Right kidney (tissue), 1 donor: ENCODE results near the gene PLEKHA7.
A peak's percentile ranks its signal among the peaks of the same experiment; 100 is the strongest.
"Not testable (repeated sequence)": the region's sequence is repeated elsewhere in the genome, so short reads cannot be mapped to it uniquely, and the experiment has no call there.

Experiments
- DNase-seq: peaks from one replicate; pipeline ENCODE4 v3.0.0-alpha.2; 2016

PLEKHA7 gene

DNA sequence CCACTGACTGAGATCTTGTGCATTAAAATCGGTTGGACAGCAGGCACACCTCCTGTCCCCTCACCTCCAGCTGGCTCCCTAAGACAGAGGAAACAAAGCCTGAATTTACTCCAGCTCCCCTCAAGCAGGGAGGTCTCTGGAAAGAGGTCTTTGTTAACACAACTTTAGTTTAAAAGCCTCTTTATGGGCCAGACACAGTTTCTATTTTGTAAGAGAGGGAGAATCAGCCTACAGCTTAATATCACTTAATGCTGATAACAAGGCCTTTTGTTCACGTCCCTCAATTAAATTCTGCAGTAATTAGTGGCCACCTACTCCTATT is 36.3 kb downstream of the PLEKHA7 start:
- DNase-seq = no peak

DNA sequence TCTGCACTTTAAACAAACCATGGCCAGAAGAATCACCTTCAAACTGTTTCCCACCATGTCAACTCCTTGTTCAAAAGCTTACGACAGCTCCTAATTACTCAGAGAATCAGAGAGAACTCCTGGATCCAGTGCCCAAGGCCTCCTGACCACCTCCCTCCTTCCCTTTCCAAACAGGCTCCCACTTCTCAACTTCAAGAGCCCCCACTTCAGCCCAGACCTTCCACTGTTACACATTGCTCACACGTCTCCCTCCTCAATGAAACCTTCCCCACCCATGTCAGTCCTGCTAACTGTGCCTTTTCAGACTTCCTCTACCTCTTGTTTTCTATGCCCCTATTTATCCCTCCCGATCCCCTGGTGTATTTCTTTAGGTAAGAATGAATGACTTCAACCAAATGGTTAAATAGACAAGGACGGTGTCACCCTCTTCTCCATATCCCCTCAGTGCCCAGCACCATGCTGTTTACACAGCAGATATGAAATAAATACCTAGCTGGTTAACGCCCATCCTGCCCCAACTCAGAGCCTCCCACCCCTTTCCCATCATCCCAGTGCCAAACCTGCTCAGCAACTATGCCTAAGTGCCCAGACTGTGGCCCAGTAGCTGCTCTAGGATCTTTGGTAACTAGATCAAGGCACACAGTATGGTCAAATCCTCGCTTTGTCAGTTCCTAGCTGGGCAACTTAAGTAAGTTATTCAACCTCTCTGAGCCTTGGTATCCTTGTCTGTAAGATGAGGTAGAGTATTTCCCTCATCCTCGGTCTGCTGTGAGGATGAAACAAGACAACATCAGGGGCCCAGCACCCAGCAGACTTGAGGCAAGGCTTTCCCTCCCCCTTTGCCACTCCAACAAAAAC is 36.8 kb downstream of the PLEKHA7 start:
- no peak for DNase-seq

DNA sequence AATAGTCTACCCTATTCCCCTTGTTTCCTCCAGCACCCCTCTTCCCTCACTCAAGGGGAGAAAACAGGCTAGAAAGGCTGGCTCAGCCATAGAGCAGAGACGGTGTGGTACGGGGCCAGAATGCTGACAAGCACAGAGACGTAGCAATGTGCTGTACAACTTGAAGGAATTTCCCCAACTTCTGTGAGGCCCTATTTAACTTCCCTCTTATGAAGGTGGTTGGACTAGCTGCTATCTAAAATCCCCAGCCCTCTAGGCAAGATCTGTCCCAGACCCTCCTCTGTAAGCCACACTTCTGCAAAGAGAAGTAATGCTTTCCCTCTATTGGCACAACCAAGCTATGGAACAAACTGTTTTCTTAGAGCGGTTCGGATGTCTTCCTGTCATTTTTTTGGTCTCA is 37.8 kb downstream of the PLEKHA7 start:
- DNase-seq = no peak

DNA sequence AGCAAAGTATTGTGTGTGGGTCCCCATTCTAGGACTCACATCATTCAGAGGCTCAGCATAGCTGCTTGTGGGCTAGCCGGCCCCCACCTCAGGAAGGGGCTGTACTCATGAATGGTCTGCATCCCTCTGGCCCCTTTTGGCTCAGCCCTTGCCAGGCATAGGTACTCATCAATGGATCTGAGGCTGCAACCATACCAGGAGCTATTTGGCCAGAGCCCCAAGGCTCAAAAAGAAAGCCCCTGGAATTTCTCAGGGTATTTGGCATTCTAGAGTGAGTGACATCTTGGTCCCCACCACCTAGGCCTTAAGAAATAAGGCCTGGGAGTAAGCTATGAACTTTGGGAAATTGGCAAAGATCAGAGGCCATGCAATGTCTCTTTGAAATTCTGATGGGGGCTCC is 38.3 kb downstream of the PLEKHA7 start:
- no peak for DNase-seq

DNA sequence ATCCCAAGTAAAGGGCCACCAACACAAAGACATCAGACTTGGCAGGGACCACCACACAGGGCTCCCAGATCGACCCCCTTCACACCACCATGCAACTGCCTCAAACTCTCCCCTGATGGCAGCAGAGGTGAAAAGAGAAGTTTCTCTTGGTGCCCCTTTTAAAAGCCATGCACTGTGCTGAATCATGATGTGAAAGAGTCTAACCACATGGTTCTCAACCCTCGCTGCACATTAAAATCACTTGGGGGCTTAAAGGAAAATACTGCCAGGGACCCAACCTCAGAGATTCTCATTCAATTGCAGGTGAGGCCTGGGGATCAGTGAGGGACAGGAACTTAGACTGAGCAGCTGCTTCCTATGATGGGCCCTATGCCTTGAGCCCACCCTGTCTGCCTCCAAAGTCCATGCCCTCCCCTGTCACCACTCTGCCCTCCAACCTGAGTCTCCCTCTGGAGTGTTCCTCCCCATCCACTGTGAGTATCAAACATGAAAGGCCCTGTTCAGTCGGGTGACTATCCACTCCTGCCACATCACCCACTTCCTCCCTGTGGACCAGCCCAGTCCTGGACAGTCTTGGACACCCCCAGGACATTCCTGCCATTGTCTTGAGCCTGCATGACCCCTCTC is 40.8 kb downstream of the PLEKHA7 start:
- DNase-seq = no peak

DNA sequence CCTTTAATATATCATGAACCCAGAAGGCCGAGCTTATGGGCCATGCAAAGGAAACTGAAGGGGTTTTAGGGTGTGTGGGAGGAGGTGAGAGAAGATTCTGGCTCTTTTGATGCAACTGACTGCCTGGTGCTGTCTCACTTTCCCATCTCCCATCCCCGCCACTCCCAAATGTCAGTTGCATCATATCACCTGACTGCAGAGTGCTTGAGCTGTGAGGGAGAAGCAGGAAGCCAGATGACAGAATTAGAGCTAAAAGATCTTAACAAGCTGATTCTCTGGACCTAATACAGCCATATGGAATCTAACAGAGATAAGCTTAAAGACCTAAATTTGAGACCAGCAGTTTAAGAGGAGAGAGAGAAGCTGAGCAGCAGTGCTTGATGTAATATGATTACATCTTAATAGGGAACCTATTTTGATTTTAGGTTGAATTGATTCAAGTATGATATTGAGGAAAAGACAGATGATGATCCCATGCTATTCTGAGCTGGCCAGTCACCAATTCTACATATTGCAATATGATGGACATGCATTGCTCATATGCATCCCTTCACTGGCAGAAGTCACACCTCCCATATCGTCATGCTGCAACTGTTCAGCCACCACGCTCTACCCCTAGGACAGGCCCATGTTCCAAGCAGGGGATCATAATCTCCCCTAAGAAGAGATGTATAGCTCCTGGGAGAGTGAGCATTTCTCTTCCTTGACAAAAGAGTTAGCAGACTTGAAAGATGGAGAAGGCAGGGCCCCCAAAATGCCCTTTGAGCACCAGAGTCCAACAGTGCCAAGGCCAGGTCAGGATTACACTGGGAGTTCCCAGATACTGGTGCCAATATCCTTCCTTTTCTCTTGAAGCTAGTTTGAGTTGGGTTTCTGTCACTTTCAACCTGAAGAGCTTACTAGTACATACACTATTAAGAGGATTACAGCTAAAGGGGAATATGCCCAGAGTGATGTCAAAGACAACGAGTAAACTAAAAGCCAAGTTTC is 44.9 kb downstream of the PLEKHA7 start:
- no peak for DNase-seq

DNA sequence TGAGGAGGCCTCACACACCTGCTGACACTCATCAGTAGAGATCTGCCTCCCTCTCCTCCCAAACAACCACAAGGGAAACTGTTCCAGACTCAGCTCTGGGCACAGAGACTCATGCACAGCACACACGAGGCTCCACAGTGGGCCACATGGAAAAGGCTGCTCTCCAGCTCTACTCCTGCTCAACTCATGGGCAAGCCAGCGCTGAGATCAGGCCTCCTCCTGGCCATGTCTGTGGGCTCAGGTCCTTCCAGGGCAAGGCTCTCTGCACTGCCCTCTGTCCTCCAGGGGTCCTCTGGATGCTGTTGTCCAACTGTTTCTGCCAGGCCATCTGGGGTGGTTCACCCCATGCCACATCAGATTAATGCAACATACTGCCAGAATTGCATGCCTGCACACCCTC is 46.0 kb downstream of the PLEKHA7 start:
- no peak for DNase-seq

DNA sequence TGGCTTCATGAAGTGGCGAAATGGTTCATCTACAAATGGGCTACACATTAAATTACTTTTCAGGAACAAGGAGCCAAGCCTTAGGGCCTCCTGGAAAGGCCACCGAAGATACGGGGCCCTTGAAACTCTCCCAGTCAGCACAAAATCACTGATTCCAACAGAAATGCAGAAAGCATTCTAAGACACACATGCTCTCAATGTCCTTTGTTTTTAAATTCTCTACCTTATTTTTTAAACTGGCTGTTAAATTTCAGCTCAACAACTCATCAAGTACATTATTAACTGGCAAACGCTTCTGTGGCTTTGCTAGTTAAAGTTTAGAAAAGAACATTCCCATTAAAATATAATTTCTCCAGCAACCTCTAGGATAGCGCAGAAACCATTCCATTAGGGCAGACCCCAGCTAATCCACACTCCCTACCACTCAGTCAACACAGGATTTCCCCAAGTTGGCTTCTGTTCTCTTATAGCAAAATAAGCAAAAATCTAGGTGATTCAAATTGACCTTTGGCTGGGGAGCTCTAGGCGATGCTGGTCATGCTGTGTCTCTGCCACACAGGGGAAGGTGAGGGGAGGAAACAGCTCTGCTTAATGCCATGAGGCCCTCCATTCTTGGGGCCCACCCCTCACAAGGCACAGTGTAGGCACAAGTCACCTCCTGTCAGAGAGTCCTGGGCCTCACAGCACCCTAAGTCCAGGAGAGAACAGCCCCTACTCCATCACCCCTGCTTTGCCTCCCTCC is 47.1 kb downstream of the PLEKHA7 start:
- DNase-seq = no peak

DNA sequence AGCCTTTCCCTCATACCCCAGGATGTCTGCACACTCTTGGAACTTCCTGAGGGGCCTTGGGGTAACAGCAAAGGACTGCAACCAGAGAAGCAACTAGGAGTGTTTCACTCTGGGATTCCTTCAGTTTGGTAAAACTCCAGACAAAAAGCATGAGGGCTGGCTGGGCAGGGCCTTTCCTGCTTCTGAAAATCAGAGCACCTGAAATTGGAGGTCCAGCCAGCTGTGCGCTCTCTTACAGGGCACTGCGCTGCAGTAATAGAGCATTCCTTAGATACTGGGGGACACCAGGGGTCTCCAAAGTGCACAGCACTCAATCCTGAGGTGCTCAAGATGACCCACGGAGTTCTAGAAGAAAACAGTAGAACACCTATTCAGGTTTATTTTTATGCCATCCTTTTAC is 49.7 kb downstream of the PLEKHA7 start:
- no peak for DNase-seq

DNA sequence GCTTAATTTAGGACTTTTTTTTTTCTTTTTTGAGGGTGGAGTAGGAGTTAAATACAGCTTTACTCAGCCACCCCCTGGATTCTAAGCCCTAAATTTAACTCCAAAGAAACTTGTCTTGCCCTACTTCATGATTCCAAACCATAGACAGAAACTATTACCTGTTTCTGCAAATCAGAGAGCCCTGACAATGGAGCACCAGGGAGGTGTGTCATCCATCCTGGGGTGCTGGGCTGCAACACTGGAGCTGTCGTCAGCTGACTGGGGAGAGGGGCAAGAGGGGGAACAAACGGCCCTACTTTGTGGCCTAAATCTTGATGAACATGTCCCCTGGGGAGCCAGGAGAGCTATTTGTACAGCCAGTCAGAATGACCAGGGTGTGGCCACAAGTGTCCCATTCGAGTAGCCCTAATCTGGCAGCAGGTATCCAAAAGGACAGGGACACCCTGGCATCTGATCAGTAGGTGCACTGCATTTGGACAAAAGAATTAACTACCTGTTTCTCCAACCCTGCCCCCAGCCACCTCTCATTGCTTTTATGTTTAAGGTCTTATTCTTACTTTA is 50.8 kb downstream of the PLEKHA7 start:
- DNase-seq = no peak

DNA sequence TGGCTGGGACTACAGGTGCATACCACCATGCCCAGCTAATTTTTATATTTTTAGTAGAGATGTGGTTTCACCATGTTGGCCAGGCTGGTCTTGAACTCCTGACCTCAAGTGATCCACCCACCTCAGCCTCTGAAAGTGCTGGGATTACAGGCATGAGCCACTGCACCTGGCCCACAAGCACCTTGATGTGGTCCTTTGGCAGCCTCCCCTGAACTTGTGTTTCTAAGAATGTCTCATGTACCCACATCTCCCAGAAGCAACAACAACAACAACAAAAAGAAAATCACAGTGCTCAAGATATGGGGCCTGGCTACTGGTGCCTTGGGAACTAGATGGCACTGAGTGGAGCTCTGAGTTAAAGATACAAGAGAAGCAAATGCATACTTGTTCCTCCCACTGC is 51.6 kb downstream of the PLEKHA7 start:
- DNase-seq = not testable (repeated sequence)

DNA sequence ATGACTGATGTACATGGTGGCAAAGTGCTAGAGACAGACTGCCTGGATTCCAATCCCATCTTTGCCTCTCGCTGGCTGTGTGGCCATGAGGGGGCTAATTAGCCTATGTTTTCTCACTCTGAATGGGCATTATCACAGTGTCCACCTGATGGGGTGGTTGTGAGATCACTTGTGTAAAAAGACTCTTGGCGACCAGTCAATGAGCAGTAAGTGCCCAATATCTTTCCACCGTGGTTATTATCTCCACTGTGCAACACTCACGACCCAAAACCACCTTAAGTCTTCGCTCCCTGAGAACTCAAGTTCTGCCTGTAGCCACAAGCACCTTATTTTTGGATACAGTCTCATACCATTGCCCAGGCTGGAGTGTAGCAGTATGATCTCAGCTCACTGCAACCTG is 52.1 kb downstream of the PLEKHA7 start:
- no peak for DNase-seq

DNA sequence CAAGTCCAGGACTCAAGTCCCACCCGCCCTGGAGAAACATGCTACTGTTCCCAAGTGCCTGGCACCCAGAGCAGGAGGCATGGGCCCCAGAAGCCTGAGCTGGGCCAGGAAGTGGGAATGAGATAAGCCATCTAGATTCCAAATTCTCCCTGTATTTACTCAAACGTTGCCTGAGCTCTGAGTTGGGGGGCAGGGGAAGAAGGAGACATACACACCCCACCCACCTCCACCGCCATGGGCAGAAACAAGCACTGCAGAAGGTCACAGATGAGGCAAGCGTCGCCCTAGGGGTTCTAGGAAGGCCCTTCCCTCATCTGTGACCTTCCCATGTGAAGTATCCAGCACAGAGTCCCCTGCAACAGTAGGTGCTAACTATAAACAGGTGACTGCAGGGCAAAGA is 54.0 kb downstream of the PLEKHA7 start:
- no peak for DNase-seq

DNA sequence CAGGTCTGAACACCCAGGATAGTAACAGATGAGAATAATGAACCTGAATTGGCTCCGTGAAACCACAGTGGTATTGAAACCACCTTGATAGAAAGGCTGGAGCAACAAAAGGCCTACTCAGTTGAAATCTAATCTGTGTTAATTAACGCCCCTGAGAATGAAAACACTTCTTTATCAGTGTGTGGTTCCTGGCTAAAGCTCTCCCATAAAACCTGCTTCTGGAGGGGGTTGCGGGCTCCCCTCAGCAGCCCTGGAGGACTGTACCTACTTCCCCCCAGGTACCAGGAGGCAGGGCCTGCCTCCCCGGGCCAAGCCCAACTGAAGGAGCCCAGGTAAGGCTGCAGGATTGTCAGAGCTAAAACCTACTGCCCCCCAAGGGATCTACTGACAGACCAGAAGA is 54.6 kb downstream of the PLEKHA7 start:
- no peak for DNase-seq

DNA sequence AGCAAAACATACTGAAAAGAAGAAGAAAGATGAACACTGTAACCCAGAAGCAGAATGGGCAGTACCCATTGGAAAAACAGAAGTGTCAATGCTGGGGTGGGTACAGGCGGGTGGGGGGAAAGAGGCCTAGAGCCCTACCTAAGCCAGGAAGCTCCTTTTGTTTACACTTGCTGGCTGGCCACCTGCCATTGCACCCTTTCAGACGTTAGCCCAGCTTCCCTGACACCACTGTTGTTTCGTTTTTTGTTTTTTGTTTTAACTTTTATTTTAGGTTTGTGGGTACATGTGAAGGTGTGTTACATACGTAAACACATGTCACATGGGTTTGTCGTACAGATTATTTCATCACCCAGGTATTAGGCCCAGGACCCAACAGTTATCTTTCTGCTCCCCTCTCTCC is 55.4 kb downstream of the PLEKHA7 start:
- no peak for DNase-seq

DNA sequence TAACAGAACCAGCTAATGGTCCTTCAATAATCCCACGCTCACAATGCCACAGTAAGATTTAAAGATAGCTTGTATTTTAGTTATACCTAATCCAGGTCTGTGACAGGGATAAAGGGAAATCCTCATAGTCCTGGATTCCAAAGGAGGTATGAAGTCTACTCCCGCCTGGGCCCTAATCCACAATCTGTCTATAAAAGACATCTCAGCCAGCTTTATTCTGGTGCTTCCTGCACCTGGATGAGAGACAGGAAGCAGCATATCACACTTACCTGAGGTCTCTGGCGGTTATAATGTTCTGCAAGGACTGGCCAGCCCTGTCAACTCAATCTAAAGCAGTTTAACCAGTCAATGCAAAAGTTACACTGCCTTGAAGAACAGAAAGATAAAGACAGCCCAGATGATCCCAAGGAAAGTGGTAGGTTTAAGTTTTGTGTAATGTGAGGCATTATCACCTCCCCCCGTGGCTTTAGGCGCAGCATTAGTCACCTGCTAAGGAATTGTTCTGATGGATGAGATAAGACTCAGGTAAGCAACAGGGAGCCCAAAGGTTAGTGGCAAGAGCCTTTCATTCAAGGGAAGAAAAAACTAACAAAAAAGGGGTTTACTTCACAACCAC is 57.6 kb downstream of the PLEKHA7 start:
- no peak for DNase-seq

DNA sequence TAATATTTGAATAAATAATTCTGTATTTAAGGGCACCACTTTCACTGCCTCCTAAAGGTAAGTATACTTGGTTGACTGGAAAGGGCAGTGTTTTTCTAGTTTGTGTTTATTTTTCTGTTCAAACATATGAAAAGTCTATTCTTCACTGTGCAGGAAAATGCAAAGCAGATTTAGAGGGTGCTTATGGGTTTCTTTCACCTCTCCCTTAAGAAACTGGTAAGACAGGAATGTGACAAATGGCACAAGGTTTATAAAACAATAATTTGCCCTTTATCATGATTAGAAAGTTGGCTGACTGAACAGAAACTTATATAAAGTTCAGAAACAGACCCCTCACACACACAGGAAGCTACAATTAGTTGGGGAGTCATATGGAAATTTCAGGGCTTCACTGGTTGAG is 60.6 kb downstream of the PLEKHA7 start:
- no peak for DNase-seq

DNA sequence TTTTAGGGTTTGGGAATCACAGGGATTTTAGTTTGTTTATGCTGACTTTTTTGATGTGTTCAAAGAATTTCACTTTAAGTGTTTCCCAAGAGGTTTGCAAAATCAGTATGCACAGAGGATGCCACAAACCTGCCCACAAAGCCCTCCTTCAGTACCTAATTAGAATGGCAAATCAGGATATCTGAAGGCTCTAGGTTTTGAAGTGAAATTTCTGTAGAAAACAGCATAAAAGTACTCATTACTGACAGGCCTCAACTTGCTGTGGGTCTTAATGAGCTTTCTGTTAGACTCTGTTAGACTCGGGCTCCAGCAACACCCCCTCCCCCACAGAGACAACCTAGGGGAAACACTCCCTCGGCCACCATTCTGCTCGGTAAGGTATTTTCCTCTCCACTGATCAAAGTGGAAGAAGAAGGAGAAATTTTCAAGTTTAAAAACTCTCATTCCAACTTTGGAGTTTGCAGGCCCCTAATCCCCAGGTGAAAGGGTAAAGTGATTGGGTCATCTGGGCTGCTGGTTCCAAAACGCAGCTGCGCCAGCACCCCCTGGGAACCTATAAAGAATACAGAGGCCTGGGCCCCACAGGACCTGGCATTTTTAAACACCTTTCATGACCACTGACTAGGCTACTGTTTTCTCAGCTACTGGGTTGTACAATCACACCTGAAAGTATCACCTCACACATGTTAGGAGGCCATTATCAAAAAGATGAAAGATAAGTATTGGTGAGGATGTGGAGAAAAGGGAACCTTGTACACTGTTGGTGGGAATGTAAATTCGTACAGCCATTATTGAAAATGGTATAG is 67.5 kb downstream of the PLEKHA7 start:
- DNase-seq = peak; percentile 58

DNA sequence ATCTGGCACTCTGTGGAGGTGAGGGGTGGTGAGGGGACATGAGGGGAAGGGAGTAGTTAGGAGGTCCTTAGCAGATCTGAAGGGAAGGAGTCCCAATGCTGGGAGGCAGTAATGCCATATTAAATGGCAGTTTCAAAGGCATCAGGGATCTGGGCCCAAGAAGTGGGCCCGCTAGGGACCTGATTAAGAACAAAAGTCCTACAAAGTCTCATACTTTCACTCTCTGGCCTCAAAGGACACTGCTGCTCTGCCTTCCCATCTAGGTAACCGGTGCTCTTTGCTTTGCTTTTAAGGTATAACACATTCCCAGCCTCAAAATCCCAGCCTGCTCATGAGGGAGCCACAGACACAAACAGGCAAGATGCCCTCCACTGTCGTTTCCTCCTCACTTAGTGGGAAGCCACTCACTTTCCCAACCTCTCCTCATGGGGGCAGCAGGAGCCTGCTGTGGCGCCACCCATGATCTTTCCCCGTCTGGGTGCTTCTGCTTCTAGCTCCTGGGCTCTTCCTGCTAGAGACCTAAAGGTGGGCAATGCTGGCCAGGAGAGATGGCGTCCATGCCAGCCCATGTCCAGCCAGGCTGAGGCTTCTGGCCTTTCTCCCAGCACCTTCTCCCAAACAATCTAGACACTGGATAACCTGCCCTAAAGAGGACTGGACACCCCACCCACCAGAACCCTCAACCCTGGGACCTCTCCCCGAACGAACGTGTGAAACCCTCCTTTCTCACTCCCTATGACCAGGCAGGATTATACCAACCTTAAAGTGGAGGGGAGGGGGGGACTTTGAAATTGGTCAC is 68.3 kb downstream of the PLEKHA7 start:
- peak; percentile 58 for DNase-seq

DNA sequence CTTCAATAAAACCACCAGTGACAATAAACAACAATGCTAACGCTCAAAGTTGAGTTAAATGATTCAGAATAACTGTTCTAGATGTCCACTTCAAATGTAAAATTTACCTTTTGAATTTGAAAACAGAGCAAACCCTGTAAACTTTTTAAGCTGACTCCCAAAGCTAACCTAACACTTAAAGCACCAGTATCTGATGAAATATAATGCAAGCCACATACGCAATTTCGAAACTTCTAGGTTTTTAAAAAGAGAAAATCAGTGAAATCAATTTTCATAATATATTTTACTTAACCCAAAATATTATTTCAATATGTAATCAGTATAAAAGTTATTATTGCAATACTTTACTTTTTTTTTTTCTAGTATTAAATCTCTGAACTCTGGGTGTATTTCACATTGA is 71.3 kb downstream of the PLEKHA7 start:
- no peak for DNase-seq
